HCT116 (cell line): ENCODE measurements around the gene RP9.

ENCODE experiments used
- CTCF ChIP-seq, 3 experiments: fragments of 200-600 bp in 1 of 3; sonication (generic) in 1 of 3; IDR thresholded peaks in 2 of 3; conservative IDR thresholded peaks in 1 of 3; 2 replicates each; pipeline ENCODE4 v1.5.1; 2012 to 2017; ENCODE audit warnings: low read depth in 2 of 3, low read length in 2 of 3, antibody characterized with exemption in 1 of 3, borderline replicate concordance in 1 of 3, control low read depth in 1 of 3, mild to moderate bottlenecking in 1 of 3, mixed read lengths in 1 of 3, mixed run types in 1 of 3, moderate library complexity in 1 of 3; ENCODE audit not compliant: insufficient read depth in 1 of 3
- EZH2 ChIP-seq: fragments of 200-600 bp; sonication (generic); IDR thresholded peaks from 2 replicates; pipeline ENCODE4 v1.6.1; 2017; ENCODE audit warnings: antibody characterized with exemption, mixed run types
- MAX ChIP-seq: IDR thresholded peaks from 2 replicates; pipeline ENCODE4 v1.6.1; 2012
- POLR2AphosphoS5 ChIP-seq: IDR thresholded peaks from 2 replicates; pipeline ENCODE4 v1.6.1; 2011; ENCODE audit warnings: mild to moderate bottlenecking, low read depth, low read length, moderate library complexity
- REST ChIP-seq: IDR thresholded peaks from 2 replicates; pipeline ENCODE4 v1.6.1; 2012; ENCODE audit warnings: low read depth
- SIN3A ChIP-seq: IDR thresholded peaks from 2 replicates; pipeline ENCODE4 v1.6.1; 2012; ENCODE audit warnings: low read depth
- ZBTB33 ChIP-seq: IDR thresholded peaks from 2 replicates; pipeline ENCODE4 v1.6.1; 2011; ENCODE audit warnings: mild to moderate bottlenecking, low read length, moderate library complexity; ENCODE audit not compliant: insufficient replicate concordance; ENCODE audit errors: extremely low read depth
- ZNF274 ChIP-seq: fragments of 200-500 bp; sonication (Bioruptor generic); IDR thresholded peaks from 2 replicates; pipeline ENCODE4 v1.6.1; 2014; ENCODE audit warnings: mild to moderate bottlenecking, low read depth, low read length, inconsistent platforms

GRCh38 chr7:33054261-33054964 lies 54.8 kb downstream of the RP9 start:
- TF ChIP-seq MAX: no peak
- no peak for TF ChIP-seq CTCF (IDR thresholded peaks at IDR 0.05 in 2 of 3, conservative IDR thresholded peaks at IDR 0.05 in 1 of 3; ENCODE audit: borderline replicate concordance in 1 of 3, insufficient read depth in 1 of 3, low read depth in 2 of 3, low read length in 2 of 3)
- no peak for TF ChIP-seq EZH2
- no peak for TF ChIP-seq POLR2AphosphoS5
- TF ChIP-seq ZNF274: no peak
- no peak for TF ChIP-seq ZBTB33
- no peak for TF ChIP-seq REST
- TF ChIP-seq SIN3A: no peak
